ENCODE measurements around the gene CENPP.

The CENPP gene

GRCh38 chr9:92429836-92430235 lies 104.1 kb downstream of the CENPP start:
- no peak for DNase-seq

- no peak for DNase-seq
Measured at GRCh38 chr9:92432350-92432749, 106.6 kb downstream of the CENPP start.

- DNase-seq: no peak
Measured at GRCh38 chr9:92432972-92433548, 107.3 kb downstream of the CENPP start.

- no peak for DNase-seq
Measured at GRCh38 chr9:92435263-92435662, 109.5 kb downstream of the CENPP start.

GRCh38 chr9:92438900-92439526 lies 113.3 kb downstream of the CENPP start:
- no peak for DNase-seq

GRCh38 chr9:92439921-92440750 lies 114.4 kb downstream of the CENPP start:
- DNase-seq: no peak

GRCh38 chr9:92440751-92441046 lies 114.9 kb downstream of the CENPP start:
- no peak for DNase-seq

- no peak for DNase-seq
Measured at GRCh38 chr9:92444841-92445240, 119.1 kb downstream of the CENPP start.

GRCh38 chr9:92446536-92446935 lies 120.8 kb downstream of the CENPP start:
- DNase-seq: no peak

GRCh38 chr9:92455217-92455616 lies 129.5 kb downstream of the CENPP start:
- DNase-seq: no peak

GRCh38 chr9:92457576-92457975 lies 131.8 kb downstream of the CENPP start:
- DNase-seq: no peak

GRCh38 chr9:92463387-92463786 lies 137.6 kb downstream of the CENPP start:
- DNase-seq: no peak

GRCh38 chr9:92463984-92464383 lies 138.2 kb downstream of the CENPP start:
- no peak for DNase-seq

GRCh38 chr9:92467041-92467440 lies 141.3 kb downstream of the CENPP start:
- DNase-seq: no peak

- DNase-seq: no peak
Measured at GRCh38 chr9:92467511-92467910, 141.8 kb downstream of the CENPP start.

GRCh38 chr9:92468206-92468605 lies 142.5 kb downstream of the CENPP start:
- no peak for DNase-seq

- no peak for DNase-seq
Measured at GRCh38 chr9:92474587-92474986, 148.8 kb downstream of the CENPP start.

GRCh38 chr9:92476962-92477361 lies 151.2 kb downstream of the CENPP start:
- DNase-seq: no peak

- DNase-seq: no peak
Measured at GRCh38 chr9:92478783-92479182, 153.0 kb downstream of the CENPP start.

- DNase-seq: no peak
Measured at GRCh38 chr9:92479346-92479745, 153.6 kb downstream of the CENPP start.

- no peak for DNase-seq
Measured at GRCh38 chr9:92480291-92480771, 154.6 kb downstream of the CENPP start.

- DNase-seq: no peak
Measured at GRCh38 chr9:92480986-92481633, 155.4 kb downstream of the CENPP start.

- no peak for DNase-seq
Measured at GRCh38 chr9:92482329-92482728, 156.6 kb downstream of the CENPP start, which contains the start of gene ASPN. TSS of gene ASPN (minus strand) at chr9:92482506.

GRCh38 chr9:92482805-92483204 lies 157.1 kb downstream of the CENPP start:
- DNase-seq: no peak
